ENCODE data around the gene VPS4A.

- TF ChIP-seq CTCF (IDR thresholded peaks at IDR 0.05) (no peak), EZH2 (IDR thresholded peaks at IDR 0.05) (no peak)
These were observed 4.5 kb downstream of the VPS4A start for GRCh38 chr16:69315486-69316311.
